SK-N-SH (cell line): ENCODE results near the gene LRP2BP. TPM values are rescaled to one million over a fixed set of nuclear protein-coding genes. Genes with fewer than 3 reads are reported as not detected.

Experiments
- CTCF ChIA-PET: fragments of 300-600, 350-600 bp; formaldehyde crosslinking; extraction: SDS; loops from one replicate; lab custom pipeline; 2021; lab: Yijun Ruan, JAX
- POLR2A ChIA-PET: fragments of 350-600 bp; sonication (Branson Sonifier 250); formaldehyde crosslinking; extraction: SDS; loops from one replicate; lab custom pipeline; 2020; ENCODE audit warnings: antibody characterized with exemption, inconsistent platforms; lab: Yijun Ruan, JAX
- DNase-seq: peaks from one replicate; pipeline ENCODE4 v3.0.0; 2012
- H2AFZ ChIP-seq: fragments of 200-600 bp; sonication (generic); 2 replicates; pipeline ENCODE4 v1.8.1; 2016; ENCODE audit warnings: antibody characterized with exemption, mild to moderate bottlenecking, low read depth
- H3F3A ChIP-seq: fragments of 200-600 bp; sonication (generic); replicated peaks from 2 replicates; pipeline ENCODE3; 2016; ENCODE audit warnings: antibody characterized with exemption, mild to moderate bottlenecking; ENCODE audit not compliant: insufficient read depth
- H3K27ac ChIP-seq, 2 experiments: fragments of 200-500 bp in 1 of 2; fragments of 200-600 bp in 1 of 2; sonication (Bioruptor generic) in 1 of 2; sonication (generic), shearing (Covaris generic) in 1 of 2; 2 replicates each; pipeline versions ENCODE4 v1.5.1 to v1.6.1; 2014 to 2016; ENCODE audit warnings: low read depth in 2 of 2, inconsistent platforms in 1 of 2, low read length in 1 of 2, mild to moderate bottlenecking in 1 of 2, mixed read lengths in 1 of 2
- H3K27me3 ChIP-seq: fragments of 200-600 bp; sonication (generic), shearing (Covaris generic); 2 replicates; pipeline ENCODE4 v1.6.1; 2016; ENCODE audit warnings: mixed run types; ENCODE audit not compliant: insufficient read depth
- H3K36me3 ChIP-seq, 2 experiments: fragments of 200-500 bp in 1 of 2; fragments of 200-600 bp in 1 of 2; sonication (Bioruptor generic) in 1 of 2; sonication (generic) in 1 of 2; replicated peaks in 1 of 2; 2 replicates each; pipeline versions ENCODE3 to v1.5.1; 2014 to 2016; ENCODE audit warnings: low read length in 1 of 2, mild to moderate bottlenecking in 1 of 2; ENCODE audit not compliant: insufficient read depth in 2 of 2, control insufficient read depth in 1 of 2
- H3K4me1 ChIP-seq, 2 experiments: fragments of 200-500 bp in 1 of 2; fragments of 200-600 bp in 1 of 2; sonication (Bioruptor generic) in 1 of 2; sonication (generic), shearing (Covaris generic) in 1 of 2; 2 replicates each; pipeline versions ENCODE4 v1.5.1 to v1.6.1; 2014 to 2016; ENCODE audit warnings: low read depth in 1 of 2, low read length in 1 of 2, mixed run types in 1 of 2; ENCODE audit not compliant: insufficient read depth in 2 of 2, control insufficient read depth in 1 of 2
- H3K4me2 ChIP-seq: fragments of 200-600 bp; sonication (generic), shearing (Covaris generic); 2 replicates; pipeline ENCODE4 v1.6.1; 2017; ENCODE audit warnings: mixed run types
- H3K4me3 ChIP-seq, 2 experiments: fragments of 200-500 bp in 1 of 2; fragments of 200-600 bp in 1 of 2; sonication (Bioruptor generic) in 1 of 2; sonication (generic), shearing (Covaris generic) in 1 of 2; 2 replicates each; pipeline versions ENCODE4 v1.5.1 to v1.8.1; 2014 to 2016; ENCODE audit warnings: low read depth in 2 of 2, inconsistent platforms in 1 of 2, low read length in 1 of 2, mild to moderate bottlenecking in 1 of 2, mixed read lengths in 1 of 2, moderate library complexity in 1 of 2
- H3K79me2 ChIP-seq: fragments of 200-600 bp; sonication (generic); 2 replicates; pipeline ENCODE4 v1.8.1; 2017; ENCODE audit warnings: mild to moderate bottlenecking; ENCODE audit not compliant: insufficient read depth
- H3K9ac ChIP-seq: fragments of 200-600 bp; sonication (generic); 2 replicates; pipeline ENCODE4 v1.6.1; 2017; ENCODE audit warnings: mixed run types
- H3K9me2 ChIP-seq: fragments of 200-600 bp; sonication (generic); 2 replicates; pipeline ENCODE4 v1.6.1; 2017; ENCODE audit warnings: mixed run types
- H3K9me3 ChIP-seq: fragments of 200-600 bp; sonication (generic); 2 replicates; pipeline ENCODE4 v1.6.1; 2017; ENCODE audit warnings: mixed run types, mild to moderate bottlenecking, moderate library complexity
- H4K20me1 ChIP-seq: fragments of 200-600 bp; sonication (generic); 2 replicates; pipeline ENCODE4 v1.6.1; 2017; ENCODE audit warnings: mild to moderate bottlenecking, mixed run types; ENCODE audit not compliant: insufficient read depth
- EZH2phosphoT487 ChIP-seq: fragments of 200-600 bp; sonication (generic); IDR thresholded peaks from 2 replicates; pipeline ENCODE4 v1.6.1; 2017; ENCODE audit warnings: low read depth, mixed run types, mild to moderate bottlenecking, antibody characterized with exemption, moderate library complexity, borderline replicate concordance
- FOXJ3 ChIP-seq: sonication (generic); formaldehyde crosslinking; IDR thresholded peaks from 2 replicates; pipeline ENCODE4 v1.5.1; 2020; ENCODE audit warnings: mild to moderate bottlenecking, missing genetic modification reagents
- FOXM1 ChIP-seq: IDR thresholded peaks from 2 replicates; pipeline ENCODE4 v1.4.0; 2012; ENCODE audit warnings: low read depth, mild to moderate bottlenecking
- GATA2 ChIP-seq: sonication (generic); formaldehyde crosslinking; IDR thresholded peaks from 2 replicates; pipeline ENCODE4 v1.5.0; 2020; ENCODE audit warnings: mild to moderate bottlenecking, missing genetic modification reagents
- JUND ChIP-seq: IDR thresholded peaks from 2 replicates; pipeline ENCODE4 v1.4.0; 2012
- MEF2A ChIP-seq: IDR thresholded peaks from 2 replicates; pipeline ENCODE4 v1.4.0; 2012; ENCODE audit warnings: low read depth, borderline replicate concordance
- MXI1 ChIP-seq: IDR thresholded peaks from 2 replicates; pipeline ENCODE4 v1.6.1; 2012; ENCODE audit warnings: mild to moderate bottlenecking, low read depth, low read length, improper control_type of control experiment
- NRF1 ChIP-seq: IDR thresholded peaks from 2 replicates; pipeline ENCODE4 v1.6.1; 2012; ENCODE audit warnings: low read depth, mild to moderate bottlenecking, low read length
- PBX3 ChIP-seq: IDR thresholded peaks from 2 replicates; pipeline ENCODE4; 2012
- POLR2AphosphoS5 ChIP-seq: IDR thresholded peaks from 2 replicates; pipeline ENCODE4 v1.6.1; 2012; ENCODE audit warnings: low read depth, low read length
- RAD21 ChIP-seq: IDR thresholded peaks from 2 replicates; pipeline ENCODE4 v1.6.1; 2012; ENCODE audit warnings: mild to moderate bottlenecking, low read length
- RCOR1 ChIP-seq: fragments of 150-350 bp; IDR thresholded peaks from 2 replicates; pipeline ENCODE4 v1.6.1; 2017; ENCODE audit warnings: antibody characterized with exemption, low read length
- RXRA ChIP-seq: IDR thresholded peaks from 2 replicates; pipeline ENCODE4 v1.4.0; 2012; ENCODE audit warnings: low read depth, mild to moderate bottlenecking, borderline replicate concordance
- SIN3A ChIP-seq: IDR thresholded peaks from 2 replicates; pipeline ENCODE4 v1.6.1; 2012; ENCODE audit warnings: low read depth, mild to moderate bottlenecking, low read length, moderate library complexity, borderline replicate concordance
- SMC3 ChIP-seq: IDR thresholded peaks from 2 replicates; pipeline ENCODE4 v1.6.1; 2012; ENCODE audit warnings: low read depth, low read length, improper control_type of control experiment
- TCF12 ChIP-seq: IDR thresholded peaks from 2 replicates; pipeline ENCODE4 v1.4.0; 2012
- TEAD4 ChIP-seq: IDR thresholded peaks from 2 replicates; pipeline ENCODE4 v1.4.0; 2012; ENCODE audit warnings: mild to moderate bottlenecking, borderline replicate concordance; ENCODE audit not compliant: insufficient read depth
- USF1 ChIP-seq: IDR thresholded peaks from 2 replicates; pipeline ENCODE4 v1.4.0; 2012; ENCODE audit warnings: low read depth, borderline replicate concordance
- USF2 ChIP-seq: fragments of 150-350 bp; IDR thresholded peaks from 2 replicates; pipeline ENCODE4 v1.6.1; 2017; ENCODE audit warnings: antibody characterized with exemption, low read length, low read depth, borderline replicate concordance
- WGBS: methylation state at CpG from one replicate; pipeline ENCODE4 v1.1.6; 2017; ENCODE audit warnings: low lambda C conversion rate; 5-methylcytosine and 5-hydroxymethylcytosine counted together
- polyA plus RNA-seq, 3 experiments: library from polyadenylated mRNA; depleted of rRNA; stranded (reverse); fragments of >200 nt; gene quantifications; 2 replicates each; pipeline ENCODE4 v1.2.3, GENCODE V29; 2012

Gene LRP2BP
- polyA plus RNA-seq, 1 of the 3 experiments (the other 2 are of a cell fraction), result 0.30 TPM

- H3K4me3 ChIP-seq, result no peak overlapping the region
- no peak for DNase-seq
- H3K36me3 ChIP-seq, result peaks cover 42 to 48% of the 10 kb centered on the region in 2 experiments
- no peaks in the 10 kb centered on the region for H3K9me3 ChIP-seq
- peaks cover 6 to 8% of the 10 kb centered on the region in 2 experiments; a peak in 3 of 4 replicates for H3K4me1 ChIP-seq
- no peaks in the 10 kb centered on the region for H3K9me2 ChIP-seq
- no peak overlapping the region; the same call in 1 of the 2 replicates for H3K4me2 ChIP-seq
- H3F3A ChIP-seq, result peaks cover 19% of the 10 kb centered on the region
- no peak overlapping the region for H3K27ac ChIP-seq
- no peak overlapping the region for H2AFZ ChIP-seq
- WGBS, result 81% methylated on average over 2 of the region's 2 CpGs
- TF ChIP-seq GATA2 (CRISPR knock-in tag), result no peak
- no peak for TF ChIP-seq SIN3A
- no peak for TF ChIP-seq TEAD4
- TF ChIP-seq PBX3, result no peak
- no peak for TF ChIP-seq NRF1
- TF ChIP-seq RXRA, result no peak
- no peak for TF ChIP-seq USF2
- no peak for TF ChIP-seq SMC3
- no peak for TF ChIP-seq USF1
- TF ChIP-seq FOXJ3 (CRISPR knock-in tag), result no peak
- no peak for TF ChIP-seq FOXM1
- no peak for TF ChIP-seq JUND
- no peak for TF ChIP-seq MXI1
- no peak for TF ChIP-seq POLR2AphosphoS5
- TF ChIP-seq RAD21, result no peak
- TF ChIP-seq RCOR1, result no peak
- TF ChIP-seq TCF12, result no peak
- no peak for TF ChIP-seq MEF2A
- TF ChIP-seq EZH2phosphoT487, result no peak
- no peaks in the 10 kb centered on the region for H3K27me3 ChIP-seq
- ChIA-PET POLR2A (no interaction called here), CTCF (interaction anchor here (1.0 to 1.6 kb wide), 4 partner anchors 27 to 623 kb away, joined by 3 to 5 read pairs (median 4); partner anchors contain the start of gene UFSP2)
- no peaks in the 10 kb centered on the region for H4K20me1 ChIP-seq
- H3K9ac ChIP-seq, result no peak overlapping the region
- 0 out of 2 replicates have a peak, but pooled peaks cover 5% of the 10 kb centered on the region for H3K79me2 ChIP-seq
Measured at GRCh38 chr4:185398618-185399017, 2.9 kb upstream of the LRP2BP start.
